Gastrocnemius medialis (tissue), 4 donors: Measurements from ENCODE around the gene ARHGAP1. TPM values are rescaled to one million over a fixed set of nuclear protein-coding genes. Genes with fewer than 3 reads are reported as not detected.

Source experiments
- ATAC-seq, 2 donors: fragments of 150-250 bp; one replicate each; pipeline ENCODE4 v1.9.1; 2016
- DNase-seq, 2 donors: peaks; one replicate each; pipeline ENCODE4 v3.0.0-alpha.2; 2019
- H3K27ac ChIP-seq, 4 donors: fragments of 200-600 bp; sonication (generic); 1 replicate in 1 of 4; 2 replicates in 3 of 4; pipeline ENCODE4 v1.5.1; 2016 to 2018; ENCODE audit warnings: mild to moderate bottlenecking in 2 of 4, moderate library complexity in 1 of 4
- H3K27me3 ChIP-seq, 3 donors: fragments of 200-600 bp; sonication (generic) in 2 of 3; 1 replicate in 1 of 3; 2 replicates in 2 of 3; pipeline versions ENCODE4 v1.5.1 to v1.6.0; 2016 to 2019; ENCODE audit warnings: mild to moderate bottlenecking in 1 of 3, moderate library complexity in 1 of 3
- H3K36me3 ChIP-seq, 2 donors: fragments of 200-600 bp; sonication (generic) in 1 of 2; one replicate each; pipeline ENCODE4 v1.5.1; 2017 to 2018
- H3K4me1 ChIP-seq, 2 donors: fragments of 200-600 bp; sonication (generic) in 1 of 2; one replicate each; pipeline ENCODE4 v1.5.1; 2016 to 2017; ENCODE audit warnings: mild to moderate bottlenecking in 2 of 2
- H3K4me3 ChIP-seq, 4 donors: fragments of 200-600 bp; sonication (generic) in 3 of 4; 1 replicate in 1 of 4; 2 replicates in 3 of 4; pipeline ENCODE4 v1.5.1; 2016 to 2019; ENCODE audit warnings: mild to moderate bottlenecking in 2 of 4
- H3K9me3 ChIP-seq, 3 donors: fragments of 200-600 bp; sonication (generic) in 2 of 3; 1 replicate in 1 of 3; 2 replicates in 2 of 3; pipeline ENCODE4 v1.5.1; 2016 to 2019
- POLR2A ChIP-seq, 2 donors: fragments of 450-650 bp; IDR thresholded peaks; one replicate each; pipeline ENCODE4 v1.6.1; 2017; ENCODE audit warnings: antibody characterized with exemption in 2 of 2, mild to moderate bottlenecking in 2 of 2, moderate library complexity in 2 of 2
- in situ Hi-C, 4 donors: fragments of 200-750 bp; cut with MboI; loops; one replicate each; pipeline versions ENCODE4 v1.15.0 to v1.8.0; 2017; ENCODE audit warnings: low sequenced_read_pairs in 4 of 4
- intact Hi-C: fragments of 100-400 bp; cut with DNase I; formaldehyde crosslinking; loops from one replicate; pipeline ENCODE4 v1.15.1; 2023; ENCODE audit warnings: low total_unique reads
- total RNA-seq, 4 donors: library from RNA; depleted of rRNA; stranded (reverse); fragments of >200 nt; gene quantifications; one replicate each; pipeline versions ENCODE4 v1.1.0 to v1.2.3, GENCODE V29; 2016
- TF ChIP-seq, protein P1 (sequence below), 5 experiments: fragments of 450-650 bp in 3 of 5; fragments of 200-600 bp in 2 of 5; sonication (generic) in 2 of 5; IDR thresholded peaks in 4 of 5; conservative IDR thresholded peaks in 1 of 5; 1 replicate in 4 of 5; 2 replicates in 1 of 5; pipeline ENCODE4 v1.5.1; 2016 to 2019; ENCODE audit warnings: antibody characterized with exemption in 5 of 5, mild to moderate bottlenecking in 3 of 5, moderate library complexity in 3 of 5

Gene ARHGAP1
- total RNA-seq, 4 donors from 2014 or later = 11.1 to 34.8 (median 24.6) TPM

GRCh38 chr11:46686886-46687795, 13.3 kb downstream of the ARHGAP1 start:
- DNase-seq = no peak
- H3K4me1 ChIP-seq = peaks cover 13 to 37% of the 10 kb centered on the region in 2 donors

GRCh38 chr11:46684367-46684766, 16.1 kb downstream of the ARHGAP1 start:
- Histone ChIP-seq H3K4me1 (peaks cover 13 to 37% of the 10 kb centered on the region in 2 donors), H3K27me3 (no peaks in the 10 kb centered on the region), H3K36me3 (peaks cover 0 to 48% of the 10 kb centered on the region in 2 donors), H3K9me3 (no peaks in the 10 kb centered on the region), H3K27ac (peak overlapping the region; percentile 68 to 88 (median 74)), H3K4me3 (no peak overlapping the region)
- intact Hi-C loops (no loop called here), in situ Hi-C loops (no loop called here)
- no peak for DNase-seq
- ATAC-seq = peak; percentile 86 to 91
- TF ChIP-seq POLR2A (IDR thresholded peaks at IDR 0.05) = no peak
- TF ChIP-seq, protein P1, sequence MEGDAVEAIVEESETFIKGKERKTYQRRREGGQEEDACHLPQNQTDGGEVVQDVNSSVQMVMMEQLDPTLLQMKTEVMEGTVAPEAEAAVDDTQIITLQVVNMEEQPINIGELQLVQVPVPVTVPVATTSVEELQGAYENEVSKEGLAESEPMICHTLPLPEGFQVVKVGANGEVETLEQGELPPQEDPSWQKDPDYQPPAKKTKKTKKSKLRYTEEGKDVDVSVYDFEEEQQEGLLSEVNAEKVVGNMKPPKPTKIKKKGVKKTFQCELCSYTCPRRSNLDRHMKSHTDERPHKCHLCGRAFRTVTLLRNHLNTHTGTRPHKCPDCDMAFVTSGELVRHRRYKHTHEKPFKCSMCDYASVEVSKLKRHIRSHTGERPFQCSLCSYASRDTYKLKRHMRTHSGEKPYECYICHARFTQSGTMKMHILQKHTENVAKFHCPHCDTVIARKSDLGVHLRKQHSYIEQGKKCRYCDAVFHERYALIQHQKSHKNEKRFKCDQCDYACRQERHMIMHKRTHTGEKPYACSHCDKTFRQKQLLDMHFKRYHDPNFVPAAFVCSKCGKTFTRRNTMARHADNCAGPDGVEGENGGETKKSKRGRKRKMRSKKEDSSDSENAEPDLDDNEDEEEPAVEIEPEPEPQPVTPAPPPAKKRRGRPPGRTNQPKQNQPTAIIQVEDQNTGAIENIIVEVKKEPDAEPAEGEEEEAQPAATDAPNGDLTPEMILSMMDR (IDR thresholded peaks at IDR 0.05 in 4 of 5, conservative IDR thresholded peaks at IDR 0.05 in 1 of 5) = no peak

More at GRCh38 chr11:46686886-46687795, 13.3 kb downstream of the ARHGAP1 start:
- intact Hi-C loops = no loop called here
- Histone ChIP-seq H3K9me3 (no peaks in the 10 kb centered on the region), H3K4me3 (no peak overlapping the region), H3K27me3 (no peaks in the 10 kb centered on the region), H3K36me3 (peaks cover 0 to 36% of the 10 kb centered on the region in 2 donors), H3K27ac (peak overlapping the region; percentile 44 to 88 (median 67))
- no peak for ATAC-seq
- TF ChIP-seq, protein P1 (IDR thresholded peaks at IDR 0.05 in 4 of 5, conservative IDR thresholded peaks at IDR 0.05 in 1 of 5) = no peak
- no peak for TF ChIP-seq POLR2A (IDR thresholded peaks at IDR 0.05)
- in situ Hi-C loops = no loop called here

DNA sequence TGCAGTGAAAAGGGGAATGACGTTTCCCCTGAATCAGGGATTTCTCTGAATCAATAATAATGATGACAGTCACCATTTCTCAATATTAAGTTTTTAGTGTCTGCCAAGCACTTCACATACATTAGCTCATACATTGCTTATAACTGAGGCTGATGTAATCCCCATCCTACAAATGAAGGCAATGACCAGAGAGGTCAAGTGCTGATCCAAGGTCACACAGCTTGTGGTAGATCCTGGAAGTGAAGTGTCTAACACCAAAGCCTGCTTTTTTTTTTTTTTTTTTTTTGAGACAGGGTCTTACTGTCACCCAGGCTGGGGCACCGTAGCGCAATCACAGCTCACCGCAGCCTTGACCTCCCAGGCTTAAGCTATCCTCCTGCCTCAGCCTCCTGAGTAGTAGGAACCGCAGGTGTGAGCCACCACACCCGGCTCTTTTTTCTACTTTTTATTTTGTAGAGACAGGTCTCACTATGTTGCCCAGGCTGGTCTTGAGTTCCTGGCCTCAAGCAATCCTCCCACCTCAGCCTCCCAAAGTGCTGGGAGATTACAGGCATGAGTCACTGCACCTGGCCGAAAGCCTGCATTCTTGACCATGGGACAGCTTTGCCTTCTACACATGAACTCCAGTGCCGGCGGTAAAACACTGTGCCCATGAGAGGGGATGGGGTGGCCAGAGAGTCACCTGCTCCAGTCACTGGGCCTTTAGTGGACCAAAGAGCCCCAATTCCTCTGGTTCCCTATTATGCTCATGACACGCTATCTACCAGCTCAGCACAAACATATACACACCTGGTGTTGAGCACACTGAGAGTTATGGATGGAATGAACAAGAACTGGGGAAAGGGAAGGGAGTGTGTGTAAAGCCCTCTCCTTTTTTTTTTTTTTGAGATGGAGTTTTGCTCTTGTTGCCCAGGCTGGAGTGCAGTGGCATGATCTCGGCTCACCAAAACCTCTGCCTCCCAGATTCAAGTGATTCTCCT, 17.4 kb downstream of the ARHGAP1 start:
- Histone ChIP-seq H3K4me3 (no peak overlapping the region), H3K27me3 (no peaks in the 10 kb centered on the region), H3K9me3 (no peaks in the 10 kb centered on the region), H3K27ac (peak overlapping the region; percentile 68 to 88 (median 74)), H3K36me3 (peaks cover 0 to 59% of the 10 kb centered on the region in 2 donors), H3K4me1 (peaks cover 13 to 36% of the 10 kb centered on the region in 2 donors)
- in situ Hi-C loops = no loop called here
- no peak for TF ChIP-seq POLR2A (IDR thresholded peaks at IDR 0.05)
- TF ChIP-seq, protein P1 (IDR thresholded peaks at IDR 0.05 in 4 of 5, conservative IDR thresholded peaks at IDR 0.05 in 1 of 5) = no peak
- ATAC-seq (peak in 1 of 2 donors; percentile 18), DNase-seq (peak in 1 of 2 donors; percentile 58)
- intact Hi-C loops = no loop called here

- H3K27ac ChIP-seq = no peak overlapping the region
- H3K27me3 ChIP-seq = no peaks in the 10 kb centered on the region
- H3K9me3 ChIP-seq = no peaks in the 10 kb centered on the region
- no peak overlapping the region for H3K4me3 ChIP-seq
- no peak for ATAC-seq
- no peak for TF ChIP-seq POLR2A (IDR thresholded peaks at IDR 0.05)
- TF ChIP-seq, protein P1 (IDR thresholded peaks at IDR 0.05 in 4 of 5, conservative IDR thresholded peaks at IDR 0.05 in 1 of 5) = no peak
- peaks cover 0 to 51% of the 10 kb centered on the region in 2 donors for H3K36me3 ChIP-seq
- H3K4me1 ChIP-seq = peaks cover 17 to 34% of the 10 kb centered on the region in 2 donors
- in situ Hi-C loops (no loop called here), intact Hi-C loops (no loop called here)
- no peak for DNase-seq
These were observed 18.6 kb downstream of the ARHGAP1 start for GRCh38 chr11:46681814-46682213.
